Measurements from ENCODE around the gene DCHS2. TPM values are rescaled to one million over a fixed set of nuclear protein-coding genes. Genes with fewer than 3 reads are reported as not detected.

Gene DCHS2
- total and polyA plus RNA-seq, 2 of the 8 experiments (the other 6 are each of a cell fraction or from before 2014, with no cell fraction given) = 0.54 to 2.6 TPM

DNA sequence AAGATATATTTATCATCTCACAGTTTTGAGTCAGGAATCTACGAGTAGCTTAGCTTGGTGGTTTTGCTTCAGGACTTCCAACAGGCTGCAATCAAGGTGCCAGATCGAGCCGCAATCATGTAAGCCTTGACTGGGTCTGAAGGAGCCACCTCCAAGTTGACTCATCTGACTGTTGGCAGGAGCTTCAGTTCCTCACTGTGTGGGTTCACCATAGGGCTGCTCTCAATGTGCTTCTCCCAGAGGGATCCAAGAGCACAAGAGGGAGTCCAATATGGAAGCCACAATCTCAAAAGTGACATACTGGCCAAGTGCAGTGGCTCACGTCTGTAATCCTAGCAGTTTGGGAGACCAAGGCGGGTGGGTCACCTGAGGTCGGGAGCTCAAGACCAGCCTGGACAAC lies 26.5 kb downstream of the DCHS2 start:
- DNase-seq (ENCODE audit: low read depth in 1 of 2, low spot score in 2 of 2) (no peak), FAIRE-seq (no peak)
- H2AK5ac ChIP-seq (ENCODE audit: low read depth, low read length) = no peak overlapping the region
- H3K9me3 ChIP-seq (ENCODE audit: insufficient read depth in 2 of 2, low read depth in 1 of 2, low read length in 1 of 2) = no peaks in the 10 kb centered on the region
- no peak overlapping the region for H4K91ac ChIP-seq (replicated peaks; ENCODE audit: insufficient read length, low read length)
- no peak overlapping the region for H2BK15ac ChIP-seq (ENCODE audit: low read length)
- no peak overlapping the region for H4K8ac ChIP-seq (ENCODE audit: extremely low read depth, insufficient read depth, low read length)
- ChIA-PET POLR2A (ENCODE audit: partially characterized antibody) (no interaction called here), CTCF (ENCODE audit: partially characterized antibody) (interaction anchor here (0.8 to 2.0 kb wide), 5 partner anchors 11 to 66 kb away, joined by 3 to 6 read pairs (median 3); no protein-coding TSS in a partner anchor)
- no peak overlapping the region for H3K23ac ChIP-seq (ENCODE audit: insufficient read length)
- H3K27me3 ChIP-seq (replicated peaks in 1 of 4; ENCODE audit: control insufficient read depth in 3 of 4, extremely low read depth in 1 of 4, insufficient read depth in 3 of 4, low read length in 3 of 4) = no peaks in the 10 kb centered on the region
- H3K4me2 ChIP-seq (ENCODE audit: insufficient read depth in 1 of 2, low read depth in 2 of 2, low read length in 2 of 2) = no peak overlapping the region
- no peak overlapping the region for H3K4me3 ChIP-seq (ENCODE audit: extremely low read depth in 1 of 4, insufficient read depth in 2 of 4, low read depth in 3 of 4, low read length in 4 of 4)
- H2AFZ ChIP-seq (ENCODE audit: low read length) = no peak overlapping the region
- no peaks in the 10 kb centered on the region for H3K79me2 ChIP-seq (ENCODE audit: control insufficient read depth in 1 of 2, insufficient read depth in 2 of 2, low read length in 2 of 2)
- no peaks in the 10 kb centered on the region for H3K23me2 ChIP-seq (ENCODE audit: low read depth, low read length)
- no peak overlapping the region for H3K56ac ChIP-seq (replicated peaks; ENCODE audit: insufficient read length, low read depth, low read length)
- no peak overlapping the region for H2BK12ac ChIP-seq (ENCODE audit: low read depth, low read length)
- no peaks in the 10 kb centered on the region for H3K36me3 ChIP-seq (ENCODE audit: control insufficient read depth in 2 of 4, insufficient read depth in 4 of 4, low read length in 3 of 4)
- no peak overlapping the region for H2BK120ac ChIP-seq (replicated peaks; ENCODE audit: low read depth, low read length)
- no peaks in the 10 kb centered on the region for H3K79me1 ChIP-seq (ENCODE audit: low read depth, low read length)
- H4K5ac ChIP-seq (ENCODE audit: insufficient read length, low read depth, low read length) = no peak overlapping the region
- WGBS, 2 experiments (ENCODE audit: extremely low coverage in 1 of 2, insufficient coverage in 1 of 2, insufficient read length in 1 of 2, insufficient replicate concordance in 2 of 2, low coverage in 1 of 2, low lambda C conversion rate in 2 of 2, missing lambda C conversion rate in 1 of 2) = 93% methylated on average over 6 of the region's 6 CpGs; no CpG with 5 or more reads in 1 of the 2 experiments
- no peaks in the 10 kb centered on the region for H4K20me1 ChIP-seq (replicated peaks in 1 of 2; ENCODE audit: control insufficient read depth in 1 of 2, insufficient read depth in 2 of 2, low read length in 2 of 2)
- H3K4me1 ChIP-seq (replicated peaks in 1 of 4; ENCODE audit: control insufficient read depth in 3 of 4, insufficient read depth in 4 of 4, low read length in 3 of 4) = peaks cover 0 to 3% (median 0%) of the 10 kb centered on the region in 4 experiments; a peak in 1 of 7 replicates
- no peak overlapping the region for H3K4ac ChIP-seq (replicated peaks; ENCODE audit: insufficient read length, low read depth, low read length)
- H3K14ac ChIP-seq (ENCODE audit: insufficient read length) = no peak overlapping the region
- H2BK5ac ChIP-seq (ENCODE audit: low read depth, low read length) = no peak overlapping the region
- TF ChIP-seq CTBP2 (IDR thresholded peaks at IDR 0.05; ENCODE audit: borderline replicate concordance, insufficient read depth, insufficient read length, low read length) (no peak), KDM1A (IDR thresholded peaks at IDR 0.05; ENCODE audit: borderline replicate concordance, low read length) (no peak), NANOG (IDR thresholded peaks at IDR 0.05; ENCODE audit: insufficient read depth, low read depth, low read length, poor library complexity, severe bottlenecking) (no peak), SIRT6 (IDR thresholded peaks at IDR 0.05; ENCODE audit: low read length) (no peak), SP4 (IDR thresholded peaks at IDR 0.05; ENCODE audit: low read length) (no peak), JUND (IDR thresholded peaks at IDR 0.05; ENCODE audit: low read length) (no peak), SUZ12 (IDR thresholded peaks at IDR 0.05; ENCODE audit: low read length) (no peak), TEAD4 (IDR thresholded peaks at IDR 0.05; ENCODE audit: low read depth, low read length) (no peak), POLR2A (IDR thresholded peaks at IDR 0.05; ENCODE audit: control extremely low read depth in 1 of 2, low read depth in 2 of 2, low read length in 2 of 2) (no peak)
- no peak overlapping the region for H3K9ac ChIP-seq (replicated peaks in 1 of 4; ENCODE audit: extremely low read depth in 1 of 4, low read depth in 3 of 4, low read length in 3 of 4)
- no peak overlapping the region for H2BK20ac ChIP-seq (ENCODE audit: low read length)
- H3K27ac ChIP-seq (ENCODE audit: low read depth, low read length) = no peak overlapping the region
- no peak overlapping the region for H3K18ac ChIP-seq (ENCODE audit: extremely low read depth, low read length)

Measured in H1 (cell line).